GM12874 (cell line): ENCODE data around the gene IL1RAPL1.

Experiments used
- TF ChIP-seq, protein P1 (sequence below): IDR thresholded peaks from 2 replicates; pipeline ENCODE4 v1.5.1; 2011; ENCODE audit warnings: low read depth, mild to moderate bottlenecking, control low read depth, low read length, moderate library complexity; ENCODE audit not compliant: insufficient read depth

The IL1RAPL1 gene

DNA sequence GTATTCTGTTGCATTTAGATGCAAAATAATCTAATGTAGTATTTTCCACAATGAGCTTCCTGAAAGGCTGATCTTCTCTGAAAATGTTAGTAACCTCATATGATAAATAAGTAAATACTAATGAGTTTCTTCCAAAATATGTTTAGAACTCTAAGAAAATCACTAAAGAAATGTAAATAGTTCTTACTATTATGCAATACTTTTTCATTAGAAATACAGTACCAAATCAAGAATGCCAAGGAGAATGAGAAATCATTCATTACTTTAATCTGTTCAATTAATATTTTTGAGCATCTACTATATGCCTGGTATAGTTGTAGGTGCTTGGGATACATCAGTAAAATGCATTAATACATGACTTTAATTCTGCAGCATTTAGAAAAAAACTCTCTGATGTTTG is 130.6 kb downstream of the IL1RAPL1 start:
- TF ChIP-seq, protein P1, sequence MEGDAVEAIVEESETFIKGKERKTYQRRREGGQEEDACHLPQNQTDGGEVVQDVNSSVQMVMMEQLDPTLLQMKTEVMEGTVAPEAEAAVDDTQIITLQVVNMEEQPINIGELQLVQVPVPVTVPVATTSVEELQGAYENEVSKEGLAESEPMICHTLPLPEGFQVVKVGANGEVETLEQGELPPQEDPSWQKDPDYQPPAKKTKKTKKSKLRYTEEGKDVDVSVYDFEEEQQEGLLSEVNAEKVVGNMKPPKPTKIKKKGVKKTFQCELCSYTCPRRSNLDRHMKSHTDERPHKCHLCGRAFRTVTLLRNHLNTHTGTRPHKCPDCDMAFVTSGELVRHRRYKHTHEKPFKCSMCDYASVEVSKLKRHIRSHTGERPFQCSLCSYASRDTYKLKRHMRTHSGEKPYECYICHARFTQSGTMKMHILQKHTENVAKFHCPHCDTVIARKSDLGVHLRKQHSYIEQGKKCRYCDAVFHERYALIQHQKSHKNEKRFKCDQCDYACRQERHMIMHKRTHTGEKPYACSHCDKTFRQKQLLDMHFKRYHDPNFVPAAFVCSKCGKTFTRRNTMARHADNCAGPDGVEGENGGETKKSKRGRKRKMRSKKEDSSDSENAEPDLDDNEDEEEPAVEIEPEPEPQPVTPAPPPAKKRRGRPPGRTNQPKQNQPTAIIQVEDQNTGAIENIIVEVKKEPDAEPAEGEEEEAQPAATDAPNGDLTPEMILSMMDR = no peak

DNA sequence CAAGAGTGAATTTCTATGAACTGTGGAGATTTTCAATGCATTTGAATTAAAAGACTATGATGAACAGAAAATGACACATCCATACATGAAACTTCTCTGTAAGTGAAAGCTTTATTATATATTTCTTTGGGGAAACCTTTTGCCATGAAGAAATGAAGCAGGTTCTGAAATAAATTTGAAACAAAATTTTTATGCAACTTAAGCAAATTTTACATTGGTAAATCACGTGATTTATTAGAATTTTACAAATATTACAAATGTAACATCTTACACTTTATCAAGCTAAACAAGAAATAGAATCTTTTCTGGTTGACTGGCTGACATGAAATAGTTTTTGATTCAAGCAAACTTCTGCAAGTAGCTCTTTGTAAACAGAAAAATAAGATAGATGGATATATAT is 131.2 kb downstream of the IL1RAPL1 start:
- TF ChIP-seq, protein P1 = no peak

DNA sequence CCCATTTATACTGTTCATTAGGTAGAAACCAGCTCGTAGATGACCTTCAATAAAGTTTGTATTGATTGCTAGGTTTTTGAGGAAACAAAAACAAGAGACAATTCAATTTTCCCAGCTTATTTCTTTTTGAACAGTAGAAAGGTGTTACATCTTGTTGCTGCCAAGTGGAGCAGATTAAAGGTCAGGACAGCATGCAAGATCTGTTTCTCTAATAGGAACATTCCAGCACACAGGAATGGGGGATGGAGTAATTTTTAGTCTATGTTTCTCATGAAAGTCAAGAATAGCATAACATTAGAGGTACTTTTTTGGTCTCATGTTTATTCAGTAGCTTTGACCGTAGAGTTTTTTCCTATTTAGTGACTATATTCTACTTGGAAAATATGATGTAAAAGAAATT is 132.4 kb downstream of the IL1RAPL1 start:
- TF ChIP-seq, protein P1 = no peak

DNA sequence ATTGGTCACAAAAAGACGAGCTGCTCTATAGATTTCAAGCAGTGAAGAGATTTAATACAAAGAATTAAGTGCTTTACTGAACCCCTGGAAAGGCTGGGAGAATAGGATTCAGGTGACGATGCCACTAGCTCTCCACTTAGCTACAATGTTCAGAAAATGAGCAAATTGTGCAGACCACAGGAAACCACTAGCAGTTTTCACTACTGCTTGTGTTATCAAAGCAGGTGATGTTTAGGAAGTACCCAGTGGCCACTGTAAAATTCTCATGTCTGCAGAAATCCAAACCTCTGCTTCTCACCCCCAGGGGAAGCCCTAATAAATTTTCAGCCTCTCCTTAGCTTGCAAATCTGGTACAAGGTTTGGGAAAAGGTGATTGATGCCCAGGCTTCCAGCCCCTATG is 165.1 kb downstream of the IL1RAPL1 start:
- TF ChIP-seq, protein P1 = no peak

DNA sequence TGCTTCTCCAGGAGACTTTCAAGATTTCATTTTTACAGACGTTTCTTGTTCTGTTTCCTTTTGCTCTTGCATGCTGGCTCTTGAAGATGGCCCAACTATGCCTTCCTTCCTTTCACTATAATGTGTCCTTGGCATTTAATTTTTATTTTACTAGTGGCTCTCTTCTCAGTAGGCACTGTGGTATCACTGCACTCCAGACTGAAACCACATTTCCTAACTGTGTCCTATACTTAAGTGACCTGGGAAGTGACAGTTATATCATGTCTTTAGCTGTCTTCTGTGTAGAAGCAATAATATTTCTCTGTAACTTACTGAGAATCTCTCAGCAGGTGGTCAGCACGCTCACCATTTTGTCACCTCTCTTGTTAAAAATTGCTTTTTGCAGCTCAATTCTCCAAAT is 168.9 kb downstream of the IL1RAPL1 start:
- TF ChIP-seq, protein P1 = no peak

DNA sequence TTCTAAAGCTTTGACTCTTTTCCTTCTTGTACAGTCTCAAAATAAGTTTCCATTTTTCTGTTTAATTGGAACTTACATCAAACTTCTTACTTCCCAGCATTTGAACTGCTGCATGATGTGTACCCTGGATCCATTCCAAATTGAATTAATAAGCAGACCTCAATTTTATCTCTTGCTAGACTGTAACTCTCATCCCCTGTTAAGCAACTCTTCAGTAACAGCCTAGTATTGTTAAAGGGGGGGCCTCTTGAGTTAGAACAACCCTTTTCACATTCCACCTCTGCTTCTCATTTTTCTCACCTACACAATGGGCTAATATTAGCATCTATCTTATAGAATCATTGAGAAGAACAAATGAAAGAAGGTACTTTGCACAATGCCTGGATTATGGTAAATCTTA is 169.4 kb downstream of the IL1RAPL1 start:
- TF ChIP-seq, protein P1 = no peak

DNA sequence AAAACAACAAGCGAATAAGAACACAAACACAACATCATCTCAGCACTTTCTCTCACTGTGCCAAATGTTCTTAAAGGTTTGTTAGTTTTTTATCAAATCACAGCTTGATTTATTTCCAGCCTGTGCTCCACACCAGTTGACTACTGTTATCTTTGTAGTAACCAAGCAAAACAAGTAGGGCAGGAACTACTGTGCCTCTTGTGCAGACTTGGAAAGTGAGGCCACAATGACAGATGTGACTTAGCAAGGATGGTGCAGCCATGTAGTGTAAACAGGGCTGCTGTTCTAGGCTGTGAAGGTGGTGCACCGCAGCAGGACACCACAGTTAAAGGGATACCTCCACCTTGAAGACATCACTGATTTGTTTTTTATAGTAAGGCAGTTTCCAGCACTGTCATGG is 170.0 kb downstream of the IL1RAPL1 start:
- TF ChIP-seq, protein P1 = no peak

DNA sequence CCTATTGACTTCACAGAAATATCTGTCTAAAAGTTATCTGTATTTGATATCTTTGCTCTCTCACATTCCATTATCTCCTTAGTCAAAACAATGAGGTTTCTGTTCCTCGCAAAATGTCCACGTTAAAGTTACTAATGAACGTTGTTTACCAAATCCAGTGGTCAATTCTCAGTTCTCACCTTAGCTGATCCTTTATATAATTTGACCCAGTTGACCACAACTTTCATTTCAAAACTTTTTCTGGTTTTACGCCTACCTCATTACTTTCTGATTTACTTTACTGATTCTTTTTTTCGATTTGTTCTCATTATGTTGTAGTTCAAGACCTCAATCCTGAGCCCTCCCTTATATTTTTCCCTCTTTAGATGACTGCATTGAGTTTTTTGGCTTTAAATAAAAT is 186.6 kb downstream of the IL1RAPL1 start:
- TF ChIP-seq, protein P1 = no peak
